Endodermal cell (in vitro differentiated cells): ENCODE measurements around the gene CCDC3. TPM values are rescaled to one million over a fixed set of nuclear protein-coding genes. Genes with fewer than 3 reads are reported as not detected.

ENCODE experiments used
- DNase-seq: peaks from one replicate; pipeline ENCODE4 v3.0.0-alpha.2; 2017
- H3K27ac ChIP-seq: 2 replicates; pipeline ENCODE4 v1.5.1; 2013; ENCODE audit warnings: mild to moderate bottlenecking, low read depth, low read length, moderate library complexity
- H3K27me3 ChIP-seq: 2 replicates; pipeline ENCODE4 v1.6.1; 2013; ENCODE audit warnings: mild to moderate bottlenecking, low read length, moderate library complexity; ENCODE audit not compliant: insufficient read depth, control insufficient read depth, poor library complexity, severe bottlenecking
- H3K36me3 ChIP-seq: 2 replicates; pipeline ENCODE4 v1.7.0; 2013; ENCODE audit warnings: mild to moderate bottlenecking, low read length, moderate library complexity; ENCODE audit not compliant: control insufficient read depth, insufficient read depth
- H3K4me1 ChIP-seq: one replicate; pipeline ENCODE4 v1.7.0; 2013; ENCODE audit warnings: low read length; ENCODE audit not compliant: control insufficient read depth, insufficient read depth
- H3K4me3 ChIP-seq: 2 replicates; pipeline ENCODE4 v1.5.1; 2013; ENCODE audit warnings: mild to moderate bottlenecking, low read length, moderate library complexity
- H3K9ac ChIP-seq: 2 replicates; pipeline ENCODE4 v1.6.1; 2013; ENCODE audit warnings: mild to moderate bottlenecking, low read length, moderate library complexity; ENCODE audit not compliant: poor library complexity, severe bottlenecking; ENCODE audit errors: extremely low read depth
- H3K9me3 ChIP-seq: 2 replicates; pipeline ENCODE4 v1.6.1; 2013; ENCODE audit warnings: mild to moderate bottlenecking, low read length, moderate library complexity; ENCODE audit not compliant: control insufficient read depth
- H3K27ac Mint-ChIP-seq: 2 replicates; pipeline ENCODE4 v1.8.0; 2020; ENCODE audit warnings: mixed read lengths
- H3K27me3 Mint-ChIP-seq: 2 replicates; pipeline ENCODE4 v1.8.0; 2021; ENCODE audit warnings: mild to moderate bottlenecking, mixed read lengths; ENCODE audit not compliant: insufficient read depth
- H3K36me3 Mint-ChIP-seq: 2 replicates; pipeline ENCODE4 v1.8.0; 2020; ENCODE audit warnings: low read depth, mixed read lengths
- H3K4me1 Mint-ChIP-seq: 2 replicates; pipeline ENCODE4 v1.8.0; 2020; ENCODE audit warnings: mixed read lengths
- H3K4me3 Mint-ChIP-seq: 2 replicates; pipeline ENCODE4 v1.8.0; 2020; ENCODE audit warnings: mild to moderate bottlenecking, moderate library complexity, mixed read lengths
- H3K9me3 Mint-ChIP-seq: 2 replicates; pipeline ENCODE4 v1.8.0; 2020; ENCODE audit warnings: mild to moderate bottlenecking, mixed read lengths
- CTCF ChIP-seq: fragments of 200-600 bp; sonication (generic); conservative IDR thresholded peaks from 2 replicates; pipeline ENCODE4 v1.5.0; 2021; ENCODE audit warnings: antibody characterized with exemption, mild to moderate bottlenecking
- WGBS, 2 experiments: methylation state at CpG; one replicate each; pipeline versions ENCODE4 v1.1.5 to v1.1.7; 2013; ENCODE audit warnings: missing lambda C conversion rate in 2 of 2, mixed read lengths in 1 of 2; ENCODE audit not compliant: insufficient coverage in 1 of 2, insufficient read length in 1 of 2; 5-methylcytosine and 5-hydroxymethylcytosine counted together
- total RNA-seq, 2 donors: library from RNA; stranded (reverse); fragmentation: NEBNext Ultra II Directional in 1 of 2; extraction: Animal tissue kit (Norgen Biotek cat#: 25700) in 1 of 2; gene quantifications; 2 replicates in 1 of 2; 3 replicates in 1 of 2; pipeline ENCODE4 v1.2.1, GENCODE V29; 2021

CCDC3 gene
- total RNA-seq, 2 donors from 2014 or later, result 4.6 to 12.3 TPM

GRCh38 chr10:13043520-13043919 is 42.0 kb upstream of the CCDC3 start:
- Mint-ChIP-seq H3K4me3 (no peak overlapping the region), H3K36me3 (no peaks in the 10 kb centered on the region), H3K9me3 (peaks cover 14% of the 10 kb centered on the region), H3K27me3 (no peaks in the 10 kb centered on the region), H3K27ac (no peak overlapping the region), H3K4me1 (peaks cover 18% of the 10 kb centered on the region)
- no peaks in the 10 kb centered on the region for H3K27me3 ChIP-seq
- no peak for TF ChIP-seq CTCF
- no peak overlapping the region for H3K4me3 ChIP-seq
- peaks cover 3% of the 10 kb centered on the region for H3K9me3 ChIP-seq
- H3K4me1 ChIP-seq, result no peaks in the 10 kb centered on the region
- H3K36me3 ChIP-seq, result no peaks in the 10 kb centered on the region
- H3K27ac ChIP-seq, result no peak overlapping the region
- H3K9ac ChIP-seq, result no peak overlapping the region
- no peak for DNase-seq
- WGBS, 2 experiments, result 90 to 94% methylated on average over 2 of the region's 2 CpGs

GRCh38 chr10:13039761-13040160 is 38.2 kb upstream of the CCDC3 start:
- Histone ChIP-seq H3K9ac (no peak overlapping the region), H3K9me3 (peaks cover 3% of the 10 kb centered on the region), H3K4me1 (no peaks in the 10 kb centered on the region), H3K27ac (no peak overlapping the region), H3K36me3 (no peaks in the 10 kb centered on the region), H3K27me3 (no peaks in the 10 kb centered on the region), H3K4me3 (no peak overlapping the region)
- Mint-ChIP-seq H3K4me1 (peaks cover 13% of the 10 kb centered on the region), H3K27ac (no peak overlapping the region), H3K27me3 (no peaks in the 10 kb centered on the region), H3K36me3 (no peaks in the 10 kb centered on the region), H3K9me3 (peaks cover 14% of the 10 kb centered on the region), H3K4me3 (no peak overlapping the region)
- no peak for TF ChIP-seq CTCF
- DNase-seq, result peak; percentile 20
- 92 to 94% methylated on average over 5 to 6 of the region's 6 CpGs for WGBS, 2 experiments

GRCh38 chr10:13038391-13038790 is 36.9 kb upstream of the CCDC3 start:
- H3K27ac Mint-ChIP-seq, result no peak overlapping the region
- H3K27me3 Mint-ChIP-seq, result no peaks in the 10 kb centered on the region
- no peak for DNase-seq
- Histone ChIP-seq H3K4me3 (no peak overlapping the region), H3K27ac (no peak overlapping the region), H3K27me3 (no peaks in the 10 kb centered on the region), H3K36me3 (no peaks in the 10 kb centered on the region), H3K9me3 (no peaks in the 10 kb centered on the region), H3K9ac (no peak overlapping the region), H3K4me1 (no peaks in the 10 kb centered on the region)
- H3K9me3 Mint-ChIP-seq, result peaks cover 10% of the 10 kb centered on the region
- no peak for TF ChIP-seq CTCF
- peaks cover 13% of the 10 kb centered on the region for H3K4me1 Mint-ChIP-seq
- 90% methylated on average over 2 of the region's 2 CpGs; no CpG with 5 or more reads in 1 of the 2 experiments for WGBS, 2 experiments
- H3K36me3 Mint-ChIP-seq, result no peaks in the 10 kb centered on the region
- H3K4me3 Mint-ChIP-seq, result no peak overlapping the region
